ENCODE measurements around the gene MAPK8. TPM values are rescaled to one million over a fixed set of nuclear protein-coding genes. Genes with fewer than 3 reads are reported as not detected.
A peak's percentile ranks its signal among the peaks of the same experiment; 100 is the strongest.

The MAPK8 gene
- total RNA-seq, 6 experiments from 2014 or later, result 56.3 to 96.6 (median 74.8) TPM

GRCh38 chr10:48300556-48300955 is 5.9 kb upstream of the MAPK8 start:
- Mint-ChIP-seq H3K27ac (no peak overlapping the region), H3K36me3 (ENCODE audit: low read depth) (no peaks in the 10 kb centered on the region), H3K4me1 (ENCODE audit: low read depth) (no peaks in the 10 kb centered on the region), H3K4me3 (no peak overlapping the region), H3K9me3 (no peaks in the 10 kb centered on the region), H3K27me3 (ENCODE audit: insufficient read depth) (peaks cover 29% of the 10 kb centered on the region)
- no peak for TF ChIP-seq CTCF (IDR thresholded peaks at IDR 0.05)
- DNase-seq, result no peak

- no peak for TF ChIP-seq CTCF (IDR thresholded peaks at IDR 0.05)
- no peak for DNase-seq
- H3K36me3 Mint-ChIP-seq (ENCODE audit: low read depth), result peaks cover 5% of the 10 kb centered on the region
Measured at GRCh38 chr10:48302515-48303476, 3.7 kb upstream of the MAPK8 start.

GRCh38 chr10:48305905-48306264 is 592 bp upstream of the MAPK8 start:
- peaks cover 18% of the 10 kb centered on the region for H3K36me3 Mint-ChIP-seq (ENCODE audit: low read depth)

More at GRCh38 chr10:48302515-48303476, 3.7 kb upstream of the MAPK8 start:
- Mint-ChIP-seq H3K9me3 (no peaks in the 10 kb centered on the region), H3K4me3 (no peak overlapping the region), H3K4me1 (ENCODE audit: low read depth) (peaks cover 9% of the 10 kb centered on the region), H3K27me3 (ENCODE audit: insufficient read depth) (peaks cover 25% of the 10 kb centered on the region), H3K27ac (no peak overlapping the region)

GRCh38 chr10:48306870-48307710 is 613 bp downstream of the MAPK8 start:
- TF ChIP-seq CTCF (IDR thresholded peaks at IDR 0.05), result no peak
- Mint-ChIP-seq H3K4me1 (ENCODE audit: low read depth) (peaks cover 49% of the 10 kb centered on the region), H3K4me3 (peak overlapping the region; percentile 92), H3K36me3 (ENCODE audit: low read depth) (peaks cover 29% of the 10 kb centered on the region), H3K9me3 (no peaks in the 10 kb centered on the region), H3K27me3 (ENCODE audit: insufficient read depth) (peaks cover 11% of the 10 kb centered on the region; the same call in 1 of the 2 replicates), H3K27ac (peak overlapping the region; percentile 68)
- peak; percentile 27 for DNase-seq

More at GRCh38 chr10:48305905-48306264, 592 bp upstream of the MAPK8 start:
- DNase-seq, result no peak
- peak overlapping the region; percentile 37 for H3K27ac Mint-ChIP-seq
- H3K9me3 Mint-ChIP-seq, result no peaks in the 10 kb centered on the region
- H3K4me1 Mint-ChIP-seq (ENCODE audit: low read depth), result peaks cover 37% of the 10 kb centered on the region
- peak overlapping the region; percentile 92 for H3K4me3 Mint-ChIP-seq
- TF ChIP-seq CTCF (IDR thresholded peaks at IDR 0.05), result no peak
- peaks cover 12% of the 10 kb centered on the region; the same call in 1 of the 2 replicates for H3K27me3 Mint-ChIP-seq (ENCODE audit: insufficient read depth)

GRCh38 chr10:48307711-48308018 is 1.2 kb downstream of the MAPK8 start:
- Mint-ChIP-seq H3K36me3 (ENCODE audit: low read depth) (peaks cover 32% of the 10 kb centered on the region), H3K9me3 (no peaks in the 10 kb centered on the region), H3K27me3 (ENCODE audit: insufficient read depth) (peaks cover 10% of the 10 kb centered on the region; the same call in 1 of the 2 replicates), H3K4me3 (peak overlapping the region; percentile 92), H3K27ac (peak overlapping the region; percentile 68), H3K4me1 (ENCODE audit: low read depth) (peaks cover 54% of the 10 kb centered on the region)
- no peak for TF ChIP-seq CTCF (IDR thresholded peaks at IDR 0.05)
- no peak for DNase-seq
